Tibial nerve (tissue), 4 donors: Measurements from ENCODE around the gene TM9SF2.

Source experiments
- EP300 ChIP-seq, 2 donors: sonication (generic); formaldehyde crosslinking; IDR thresholded peaks; one replicate each; pipeline ENCODE4 v1.6.1; 2017; ENCODE audit warnings: antibody characterized with exemption in 2 of 2, mild to moderate bottlenecking in 1 of 2
- TF ChIP-seq, protein P1 (sequence below), 5 experiments: fragments of 200-600 bp in 3 of 5; fragments of 450-650 bp in 2 of 5; sonication (generic) in 3 of 5; IDR thresholded peaks; one replicate each; pipeline ENCODE4 v1.5.1; 2016 to 2019; ENCODE audit warnings: antibody characterized with exemption in 5 of 5, mild to moderate bottlenecking in 3 of 5, moderate library complexity in 2 of 5

DNA sequence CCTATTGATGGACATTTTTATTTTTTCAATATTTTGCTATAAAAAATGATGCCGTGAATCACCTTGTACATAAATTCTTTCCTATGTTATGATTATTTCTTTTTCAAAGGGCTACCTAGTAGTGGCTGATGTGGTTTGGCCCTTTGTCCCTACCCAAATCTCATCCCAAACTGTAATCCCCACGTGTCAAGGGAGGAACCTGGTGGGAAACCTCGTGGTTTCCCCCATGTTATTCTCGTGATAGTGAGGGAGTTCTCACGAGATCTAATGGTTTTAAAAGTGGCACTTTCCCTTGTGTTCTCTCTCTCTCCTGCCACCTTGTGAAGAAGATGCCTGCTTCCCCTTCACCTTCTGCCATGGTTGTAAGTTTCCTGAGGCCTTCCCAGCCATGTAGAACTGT is 94.9 kb downstream of the TM9SF2 start:
- TF ChIP-seq, protein P1, sequence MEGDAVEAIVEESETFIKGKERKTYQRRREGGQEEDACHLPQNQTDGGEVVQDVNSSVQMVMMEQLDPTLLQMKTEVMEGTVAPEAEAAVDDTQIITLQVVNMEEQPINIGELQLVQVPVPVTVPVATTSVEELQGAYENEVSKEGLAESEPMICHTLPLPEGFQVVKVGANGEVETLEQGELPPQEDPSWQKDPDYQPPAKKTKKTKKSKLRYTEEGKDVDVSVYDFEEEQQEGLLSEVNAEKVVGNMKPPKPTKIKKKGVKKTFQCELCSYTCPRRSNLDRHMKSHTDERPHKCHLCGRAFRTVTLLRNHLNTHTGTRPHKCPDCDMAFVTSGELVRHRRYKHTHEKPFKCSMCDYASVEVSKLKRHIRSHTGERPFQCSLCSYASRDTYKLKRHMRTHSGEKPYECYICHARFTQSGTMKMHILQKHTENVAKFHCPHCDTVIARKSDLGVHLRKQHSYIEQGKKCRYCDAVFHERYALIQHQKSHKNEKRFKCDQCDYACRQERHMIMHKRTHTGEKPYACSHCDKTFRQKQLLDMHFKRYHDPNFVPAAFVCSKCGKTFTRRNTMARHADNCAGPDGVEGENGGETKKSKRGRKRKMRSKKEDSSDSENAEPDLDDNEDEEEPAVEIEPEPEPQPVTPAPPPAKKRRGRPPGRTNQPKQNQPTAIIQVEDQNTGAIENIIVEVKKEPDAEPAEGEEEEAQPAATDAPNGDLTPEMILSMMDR (IDR thresholded peaks at IDR 0.05): no peak
- TF ChIP-seq EP300 (IDR thresholded peaks at IDR 0.05): no peak
